Upper lobe of left lung (tissue), 4 donors: ENCODE data around the gene CHL1.

Experiments
- CTCF ChIP-seq, 6 experiments: fragments of 450-650 bp in 4 of 6; fragments of 200-600 bp in 2 of 6; sonication (generic) in 2 of 6; IDR thresholded peaks; one replicate each; pipeline ENCODE4 v1.5.1; 2016 to 2019; ENCODE audit warnings: antibody characterized with exemption in 6 of 6
- EP300 ChIP-seq, 4 donors: sonication (generic); formaldehyde crosslinking; IDR thresholded peaks; one replicate each; pipeline ENCODE4 v1.5.1; 2017; ENCODE audit warnings: antibody characterized with exemption in 4 of 4, control low read depth in 2 of 4
- POLR2A ChIP-seq, 4 donors: fragments of 450-650 bp; IDR thresholded peaks; one replicate each; pipeline ENCODE4 v1.5.1; 2016 to 2017; ENCODE audit warnings: antibody characterized with exemption in 4 of 4, mild to moderate bottlenecking in 2 of 4
- POLR2AphosphoS5 ChIP-seq, 2 donors: sonication (generic); formaldehyde crosslinking; IDR thresholded peaks; one replicate each; pipeline ENCODE4 v1.5.1; 2017; ENCODE audit warnings: antibody characterized with exemption in 2 of 2

GRCh38 chr3:228442-229182 is 32.0 kb downstream of the CHL1 start:
- TF ChIP-seq POLR2A (IDR thresholded peaks at IDR 0.05) = no peak
- no peak for TF ChIP-seq POLR2AphosphoS5 (IDR thresholded peaks at IDR 0.05)
- no peak for TF ChIP-seq CTCF (IDR thresholded peaks at IDR 0.05)
- TF ChIP-seq EP300 (IDR thresholded peaks at IDR 0.05) = no peak
